Uterus (tissue), 4 donors: ENCODE results near the gene SUSD1. TPM values are rescaled to one million over a fixed set of nuclear protein-coding genes. Genes with fewer than 3 reads are reported as not detected.
A peak's percentile ranks its signal among the peaks of the same experiment; 100 is the strongest.

Experiments
- DNase-seq, 2 donors: peaks; one replicate each; pipeline ENCODE4 v3.0.0-alpha.2; 2019 to 2020
- H3K27ac ChIP-seq, 2 donors: fragments of 200-600 bp; sonication (generic); 1 replicate in 1 of 2; 2 replicates in 1 of 2; pipeline ENCODE4 v1.5.1; 2016 to 2018
- H3K27me3 ChIP-seq, 2 donors: fragments of 200-600 bp; sonication (generic); one replicate each; pipeline ENCODE4 v1.5.1; 2018 to 2019; ENCODE audit warnings: control low read depth in 1 of 2
- H3K36me3 ChIP-seq, 2 donors: fragments of 200-600 bp; sonication (generic); one replicate each; pipeline ENCODE4 v1.5.1; 2019; ENCODE audit warnings: control low read depth in 1 of 2
- H3K4me1 ChIP-seq, 2 donors: fragments of 200-600 bp; sonication (generic); one replicate each; pipeline ENCODE4 v1.5.1; 2018 to 2019; ENCODE audit warnings: control low read depth in 1 of 2
- H3K4me3 ChIP-seq, 2 donors: fragments of 200-600 bp; sonication (generic); 1 replicate in 1 of 2; 2 replicates in 1 of 2; pipeline ENCODE4 v1.5.1; 2018 to 2019; ENCODE audit warnings: mild to moderate bottlenecking in 1 of 2
- H3K9me3 ChIP-seq, 2 donors: fragments of 200-600 bp; sonication (generic); one replicate each; pipeline ENCODE4 v1.5.1; 2019; ENCODE audit warnings: control low read depth in 1 of 2
- CTCF ChIP-seq, 4 experiments: fragments of 200-600 bp in 2 of 4; fragments of 450-650 bp in 2 of 4; sonication (generic) in 2 of 4; IDR thresholded peaks; one replicate each; pipeline ENCODE4 v1.5.1; 2016 to 2019; ENCODE audit warnings: antibody characterized with exemption in 4 of 4, mild to moderate bottlenecking in 2 of 4, moderate library complexity in 1 of 4
- POLR2A ChIP-seq, 2 donors: fragments of 450-650 bp; IDR thresholded peaks; one replicate each; pipeline ENCODE4 v1.6.1; 2016; ENCODE audit warnings: antibody characterized with exemption in 2 of 2, mild to moderate bottlenecking in 1 of 2, moderate library complexity in 1 of 2
- intact Hi-C: fragments of 100-400 bp; cut with DNase I; formaldehyde crosslinking; loops from one replicate; pipeline ENCODE4 v1.15.1; 2023; ENCODE audit warnings: low total_unique reads
- total RNA-seq, 4 donors: library from RNA; depleted of rRNA in 3 of 4; stranded (reverse); fragments of >200 nt in 3 of 4; gene quantifications; one replicate each; pipeline versions ENCODE4 v1.1.0 to v1.2.4, GENCODE V29; 2014 to 2023
- donor health status: DM: yes; HTN: yes; CAD: no.

SUSD1 gene
- total RNA-seq, 4 donors from 2014 or later: 2.9 to 22.5 (median 10.0) TPM

- Histone ChIP-seq H3K27me3 (no peaks in the 10 kb centered on the region), H3K4me1 (no peaks in the 10 kb centered on the region), H3K27ac (no peak overlapping the region), H3K4me3 (no peak overlapping the region), H3K9me3 (no peaks in the 10 kb centered on the region), H3K36me3 (no peaks in the 10 kb centered on the region)
- peak in 3 of 4 experiments; percentile 5 to 36 (median 18) for TF ChIP-seq CTCF (IDR thresholded peaks at IDR 0.05)
- TF ChIP-seq POLR2A (IDR thresholded peaks at IDR 0.05): no peak
- DNase-seq: no peak
- intact Hi-C loops: no loop called here
Measured at GRCh38 chr9:112112941-112113681, 62.0 kb downstream of the SUSD1 start.

- Histone ChIP-seq H3K27me3 (no peaks in the 10 kb centered on the region), H3K9me3 (no peaks in the 10 kb centered on the region), H3K4me3 (no peak overlapping the region), H3K27ac (no peak overlapping the region), H3K36me3 (no peaks in the 10 kb centered on the region), H3K4me1 (no peaks in the 10 kb centered on the region)
- intact Hi-C loops: no loop called here
- no peak for DNase-seq
- TF ChIP-seq POLR2A (IDR thresholded peaks at IDR 0.05) (no peak), CTCF (IDR thresholded peaks at IDR 0.05) (no peak)
Measured at GRCh38 chr9:112112519-112112918, 62.6 kb downstream of the SUSD1 start.

DNA sequence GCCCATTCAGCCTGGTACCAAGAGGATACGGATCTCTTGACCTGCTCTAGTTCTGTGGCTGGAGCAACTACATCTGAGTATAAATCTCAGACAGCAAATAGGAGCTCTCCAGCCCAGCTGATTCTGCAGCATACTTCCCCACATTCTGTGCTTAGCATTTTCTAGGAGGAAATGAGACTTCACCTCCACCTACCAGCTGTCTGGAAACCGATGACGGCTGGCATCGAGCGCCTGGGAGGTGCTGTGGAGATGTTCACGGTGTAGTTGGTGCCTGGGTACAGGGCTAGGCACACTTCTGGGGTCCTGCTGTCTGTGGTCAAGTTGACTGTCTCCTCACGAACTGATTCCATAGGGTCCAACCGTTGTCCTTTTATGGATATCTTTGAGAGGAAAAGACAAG, 63.6 kb downstream of the SUSD1 start:
- Histone ChIP-seq H3K27ac (no peak overlapping the region), H3K36me3 (no peaks in the 10 kb centered on the region), H3K4me3 (no peak overlapping the region), H3K9me3 (no peaks in the 10 kb centered on the region), H3K4me1 (no peaks in the 10 kb centered on the region), H3K27me3 (no peaks in the 10 kb centered on the region)
- DNase-seq: no peak
- TF ChIP-seq CTCF (IDR thresholded peaks at IDR 0.05): no peak
- intact Hi-C loops: no loop called here

DNA sequence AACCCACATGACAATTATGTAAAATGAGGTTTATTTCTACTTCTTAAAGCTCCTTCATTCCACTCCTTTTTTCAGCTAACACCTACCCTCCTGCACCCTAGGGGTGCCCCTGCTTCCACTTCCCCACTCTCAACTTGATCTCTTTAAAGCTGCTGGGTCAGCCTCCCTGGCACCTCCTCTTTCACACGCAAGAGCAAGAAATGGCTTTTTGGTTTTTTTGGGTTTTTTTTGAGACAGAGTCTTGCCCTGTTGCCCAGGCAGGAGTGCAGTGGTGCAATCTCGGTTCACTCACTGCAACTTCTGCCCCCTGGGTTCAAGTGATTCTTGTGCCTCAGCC, 64.4 kb downstream of the SUSD1 start:
- TF ChIP-seq POLR2A (IDR thresholded peaks at IDR 0.05): no peak
- no peak for TF ChIP-seq CTCF (IDR thresholded peaks at IDR 0.05)
- no peak overlapping the region for H3K27ac ChIP-seq
- no peak overlapping the region for H3K4me3 ChIP-seq
- no peaks in the 10 kb centered on the region for H3K9me3 ChIP-seq
- H3K4me1 ChIP-seq: no peaks in the 10 kb centered on the region
- DNase-seq: no peak
- H3K36me3 ChIP-seq: no peaks in the 10 kb centered on the region
- intact Hi-C loops: no loop called here
- H3K27me3 ChIP-seq: no peaks in the 10 kb centered on the region

DNA sequence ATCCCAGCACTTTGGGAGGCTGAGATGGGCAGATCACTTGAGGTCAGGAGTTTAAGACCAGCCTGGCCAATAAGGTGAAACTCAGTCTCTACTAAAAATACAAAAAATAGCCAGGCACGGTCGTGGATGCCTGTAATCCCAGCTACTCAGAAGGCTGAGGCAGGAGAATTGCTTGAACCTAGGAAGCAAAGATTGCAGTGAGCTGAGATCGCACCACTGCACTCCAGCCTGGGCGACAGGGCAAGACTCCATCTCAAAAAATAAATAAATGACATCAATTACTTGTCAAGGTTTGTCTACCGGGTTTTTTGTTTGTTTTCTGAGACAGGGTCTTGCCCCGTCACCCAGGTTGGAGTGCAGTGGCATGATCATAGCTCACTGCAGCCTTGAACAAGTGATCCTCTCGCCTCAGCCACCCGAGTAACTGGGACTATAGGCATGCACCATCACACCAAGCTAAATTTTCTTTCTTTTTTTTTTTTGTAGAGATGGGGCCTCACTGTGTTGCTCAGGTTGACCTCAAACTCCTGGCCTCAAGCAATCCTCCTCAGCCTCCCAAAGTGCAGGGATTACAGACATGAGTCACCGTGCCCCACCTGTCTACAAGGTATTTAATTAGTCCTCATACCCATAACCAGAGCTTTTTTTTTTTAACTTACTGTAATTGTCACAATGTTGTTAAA, 64.9 kb downstream of the SUSD1 start:
- intact Hi-C loops: no loop called here
- no peak for DNase-seq
- Histone ChIP-seq H3K27ac (no peak overlapping the region), H3K27me3 (no peaks in the 10 kb centered on the region), H3K4me3 (no peak overlapping the region), H3K4me1 (no peaks in the 10 kb centered on the region), H3K9me3 (no peaks in the 10 kb centered on the region), H3K36me3 (no peaks in the 10 kb centered on the region)
- TF ChIP-seq POLR2A (IDR thresholded peaks at IDR 0.05): no peak
- no peak for TF ChIP-seq CTCF (IDR thresholded peaks at IDR 0.05)
